Omental fat pad (tissue), 4 donors: ENCODE results near the gene LPIN2. TPM values are rescaled to one million over a fixed set of nuclear protein-coding genes. Genes with fewer than 3 reads are reported as not detected.
"Not testable (repeated sequence)": the region's sequence is repeated elsewhere in the genome, so short reads cannot be mapped to it uniquely, and the experiment has no call there.

Experiments used
- ATAC-seq: fragments of 150-250 bp; one replicate; pipeline ENCODE4 v1.9.1; 2016; ENCODE audit warnings: mild to moderate bottlenecking, moderate library complexity; ENCODE audit not compliant: low FRiP score
- DNase-seq: peaks from one replicate; pipeline ENCODE4 v3.0.0-alpha.2; 2019; ENCODE audit warnings: low spot score
- total RNA-seq, 4 donors: library from RNA; depleted of rRNA; stranded (reverse); fragments of >200 nt; gene quantifications; one replicate each; pipeline ENCODE4 v1.1.0, GENCODE V29; 2016
- TF ChIP-seq, protein P1 (sequence below), 3 donors: fragments of 450-650 bp; IDR thresholded peaks; one replicate each; pipeline ENCODE4 v1.5.1; 2016 to 2017; ENCODE audit warnings: antibody characterized with exemption in 3 of 3, mild to moderate bottlenecking in 3 of 3, moderate library complexity in 2 of 3

LPIN2 gene
- total RNA-seq, 4 donors from 2014 or later, result 21.3 to 35.5 (median 31.7) TPM

DNA sequence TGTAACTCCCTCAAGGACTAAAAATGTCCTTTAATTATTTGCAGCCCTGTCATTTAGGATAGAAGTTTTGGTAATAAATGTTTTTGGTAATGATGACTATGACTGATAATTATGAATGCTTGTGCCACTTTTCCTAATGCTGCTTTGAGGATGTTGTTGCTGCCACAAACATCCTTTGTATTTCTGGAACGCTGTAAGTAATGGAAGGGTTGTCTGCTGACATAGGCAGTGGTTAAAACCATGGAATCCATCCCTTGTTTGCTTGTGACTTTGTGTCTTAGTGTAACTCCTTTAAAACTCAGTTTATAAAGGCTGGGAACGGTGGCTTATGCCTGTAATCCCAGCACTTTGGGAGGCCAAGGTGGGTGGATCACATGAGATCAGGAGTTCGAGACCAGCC, 19.8 kb upstream of the LPIN2 start:
- DNase-seq (no peak), ATAC-seq (no peak)
- TF ChIP-seq, protein P1, sequence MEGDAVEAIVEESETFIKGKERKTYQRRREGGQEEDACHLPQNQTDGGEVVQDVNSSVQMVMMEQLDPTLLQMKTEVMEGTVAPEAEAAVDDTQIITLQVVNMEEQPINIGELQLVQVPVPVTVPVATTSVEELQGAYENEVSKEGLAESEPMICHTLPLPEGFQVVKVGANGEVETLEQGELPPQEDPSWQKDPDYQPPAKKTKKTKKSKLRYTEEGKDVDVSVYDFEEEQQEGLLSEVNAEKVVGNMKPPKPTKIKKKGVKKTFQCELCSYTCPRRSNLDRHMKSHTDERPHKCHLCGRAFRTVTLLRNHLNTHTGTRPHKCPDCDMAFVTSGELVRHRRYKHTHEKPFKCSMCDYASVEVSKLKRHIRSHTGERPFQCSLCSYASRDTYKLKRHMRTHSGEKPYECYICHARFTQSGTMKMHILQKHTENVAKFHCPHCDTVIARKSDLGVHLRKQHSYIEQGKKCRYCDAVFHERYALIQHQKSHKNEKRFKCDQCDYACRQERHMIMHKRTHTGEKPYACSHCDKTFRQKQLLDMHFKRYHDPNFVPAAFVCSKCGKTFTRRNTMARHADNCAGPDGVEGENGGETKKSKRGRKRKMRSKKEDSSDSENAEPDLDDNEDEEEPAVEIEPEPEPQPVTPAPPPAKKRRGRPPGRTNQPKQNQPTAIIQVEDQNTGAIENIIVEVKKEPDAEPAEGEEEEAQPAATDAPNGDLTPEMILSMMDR (IDR thresholded peaks at IDR 0.05), result no peak

DNA sequence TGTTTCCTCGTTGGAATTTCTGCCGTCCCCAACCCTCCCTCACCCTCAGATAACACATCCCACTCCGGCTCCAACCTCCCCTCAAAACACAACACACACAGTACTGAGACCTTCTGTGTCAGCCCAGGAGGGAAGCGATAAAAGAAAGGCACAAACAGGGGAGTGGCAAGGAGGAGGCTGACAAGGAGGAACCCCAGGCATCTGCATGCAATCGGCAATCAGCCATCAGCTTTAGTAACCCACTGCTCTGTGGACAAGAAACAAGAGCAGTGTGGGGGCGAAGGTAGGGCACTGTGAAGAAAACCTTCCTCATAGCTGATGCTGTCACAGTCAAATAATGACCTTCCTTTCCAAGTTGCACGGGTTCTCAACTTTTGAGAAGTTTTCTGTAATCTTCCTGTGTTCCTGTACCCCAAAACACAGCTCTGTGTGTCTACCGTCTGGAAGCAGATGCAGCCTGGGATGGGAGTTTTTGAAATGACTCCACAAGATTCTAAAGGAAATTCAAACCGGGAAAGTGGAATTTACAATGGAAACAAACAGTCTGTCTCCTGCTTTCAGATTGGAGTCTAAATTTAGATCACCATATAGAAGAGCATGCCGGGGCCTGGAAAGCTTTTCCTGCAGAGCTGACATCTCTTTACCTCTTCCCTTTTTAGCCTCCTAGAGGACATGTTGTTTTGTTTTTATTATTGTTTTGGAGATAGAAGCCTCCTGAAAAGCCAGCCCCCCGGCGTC, 16.4 kb upstream of the LPIN2 start:
- DNase-seq, result no peak
- no peak for ATAC-seq

DNA sequence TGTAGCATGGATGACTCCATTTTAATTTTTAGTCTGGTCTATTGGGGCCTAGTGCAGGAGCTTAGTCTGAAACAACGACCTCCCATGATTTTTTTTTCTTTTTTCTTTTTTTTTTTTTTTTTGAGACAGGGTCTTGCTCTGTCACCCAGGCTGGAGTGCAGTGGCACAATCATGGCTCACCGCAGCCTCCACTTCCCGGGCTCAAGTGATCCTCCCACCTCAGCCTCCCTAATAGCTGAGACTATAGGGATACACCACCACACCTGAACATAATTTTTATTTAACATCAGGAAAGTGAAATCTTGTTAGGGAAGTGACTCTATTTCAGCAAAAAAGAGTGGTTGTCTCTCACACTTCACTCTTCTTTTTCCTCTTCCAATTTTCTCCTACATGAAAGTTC, 15.2 kb upstream of the LPIN2 start:
- ATAC-seq, result not testable (repeated sequence)

More for the DNA sequence above, 16.4 kb upstream of the LPIN2 start:
- TF ChIP-seq, protein P1 (IDR thresholded peaks at IDR 0.05), result no peak

DNA sequence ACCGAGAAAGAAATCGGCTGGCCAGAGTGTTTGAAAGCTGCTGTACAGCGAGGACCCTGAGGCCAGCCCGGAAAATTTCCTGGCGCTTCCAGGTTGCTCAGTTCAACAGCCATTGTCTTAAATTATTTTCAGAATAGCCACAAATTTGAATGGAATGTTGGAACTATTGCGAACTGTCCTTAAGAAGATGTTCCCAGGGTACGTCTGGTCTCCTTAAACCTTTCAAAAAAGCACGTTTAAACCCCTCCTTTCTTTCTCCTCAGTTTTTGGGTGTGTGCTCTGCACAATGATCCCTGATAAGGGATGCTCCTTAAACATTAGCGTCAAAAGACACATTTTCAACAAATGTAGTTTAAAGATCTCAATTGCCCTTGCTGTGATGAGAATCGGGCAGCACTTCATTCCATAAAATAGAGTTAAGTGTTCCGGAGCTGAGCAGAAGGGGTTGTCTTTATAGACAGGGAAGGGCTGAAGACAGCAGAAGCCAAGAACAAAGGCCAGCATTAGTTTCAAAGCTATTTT, 14.5 kb upstream of the LPIN2 start:
- no peak for ATAC-seq
- TF ChIP-seq, protein P1 (IDR thresholded peaks at IDR 0.05), result no peak
- DNase-seq, result no peak

More for the DNA sequence above, 15.2 kb upstream of the LPIN2 start:
- not testable (repeated sequence) for DNase-seq

DNA sequence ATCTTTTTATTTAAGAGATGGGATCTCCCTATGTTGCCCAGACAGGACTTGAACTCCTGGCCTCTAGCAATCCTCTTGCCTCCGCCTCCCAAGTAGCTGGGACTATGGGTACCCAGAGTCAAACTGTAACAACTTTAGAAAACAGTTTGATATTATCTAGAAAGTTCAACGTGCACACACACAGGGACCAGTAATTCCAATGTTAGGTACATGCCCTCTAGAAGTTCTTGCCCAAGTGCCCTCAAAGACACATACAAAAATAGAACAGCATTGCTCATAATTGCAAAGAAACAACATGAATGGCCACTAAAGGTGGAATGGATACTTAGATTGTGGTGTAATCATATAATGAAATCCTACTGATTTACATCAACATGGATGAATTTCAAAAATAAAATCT, 12.6 kb upstream of the LPIN2 start:
- ATAC-seq, result no peak
- no peak for DNase-seq
- TF ChIP-seq, protein P1 (IDR thresholded peaks at IDR 0.05), result no peak

DNA sequence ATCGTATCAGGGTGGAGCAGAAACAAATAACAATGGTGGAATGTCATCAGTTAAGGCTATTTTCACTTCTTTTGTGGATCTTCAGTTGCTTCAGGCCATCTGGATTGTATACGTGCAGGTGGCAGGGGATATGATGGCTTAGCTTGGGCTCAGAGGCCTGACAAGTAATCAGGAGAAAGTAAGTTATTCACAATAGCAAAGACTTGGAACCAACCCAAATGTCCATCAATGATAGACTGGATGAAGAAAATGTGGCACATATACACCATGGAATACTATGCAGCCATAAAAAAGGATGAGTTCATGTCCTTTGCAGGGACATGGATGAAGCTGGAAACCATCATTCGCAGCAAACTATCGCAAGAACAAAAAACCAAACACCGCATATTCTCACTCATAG, 10.7 kb upstream of the LPIN2 start:
- ATAC-seq, DNase-seq: not testable (repeated sequence)

DNA sequence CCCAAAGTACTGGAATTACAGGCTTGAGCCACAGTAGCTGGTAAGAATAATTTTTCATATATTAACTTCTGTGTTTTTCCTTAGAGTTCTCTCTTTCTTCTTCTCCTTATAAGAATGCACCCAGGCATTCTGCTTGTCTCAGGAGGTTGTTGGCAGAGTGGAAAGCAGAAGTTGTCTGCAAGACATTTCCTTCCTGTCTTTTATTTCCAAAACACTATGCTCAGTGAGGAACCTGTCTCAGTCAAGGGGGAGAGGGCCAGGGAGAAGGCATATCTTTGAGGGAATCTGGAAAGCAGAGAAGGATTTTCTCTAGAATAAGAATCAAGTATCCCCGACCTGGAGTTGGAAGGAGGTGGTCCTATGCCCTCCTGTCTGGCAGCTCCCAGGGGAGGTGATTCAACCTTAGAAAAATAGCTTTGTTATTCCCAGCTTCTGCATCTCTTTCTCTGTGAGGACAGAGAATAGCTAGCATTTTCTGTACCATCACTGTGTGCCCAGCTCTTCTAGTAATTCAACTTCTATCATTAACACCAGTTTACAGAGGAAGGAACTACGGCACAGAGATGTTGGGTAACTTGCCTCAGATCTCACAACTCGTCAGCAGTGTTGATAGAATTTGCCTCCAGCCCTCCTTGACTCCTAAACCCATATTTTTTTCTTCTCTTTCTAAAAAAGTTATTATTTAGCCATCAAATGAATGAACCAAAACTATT, 3.8 kb upstream of the LPIN2 start:
- ATAC-seq (no peak), DNase-seq (no peak)
- TF ChIP-seq, protein P1 (IDR thresholded peaks at IDR 0.05), result no peak

DNA sequence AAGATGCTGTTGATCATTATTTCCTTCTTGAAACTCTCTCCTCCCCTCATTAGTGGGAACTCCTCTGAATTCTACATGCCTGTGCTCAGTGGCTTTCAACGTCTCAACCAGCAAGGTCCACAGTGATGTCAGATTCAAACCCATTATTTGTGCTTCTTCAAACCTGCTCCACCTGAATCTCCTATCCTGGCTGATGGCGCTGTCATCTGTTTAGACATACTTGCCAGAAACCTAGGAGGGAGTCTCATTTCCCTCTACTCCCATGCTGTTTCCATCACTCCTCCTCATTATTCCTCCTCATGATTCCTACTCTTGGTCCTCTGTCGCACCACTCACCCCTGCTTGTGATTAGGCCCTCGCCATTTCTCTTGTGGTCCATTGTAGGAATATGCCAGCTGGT, 2.9 kb upstream of the LPIN2 start:
- ATAC-seq, result no peak
- DNase-seq, result no peak
- TF ChIP-seq, protein P1 (IDR thresholded peaks at IDR 0.05), result no peak
